Thymus (tissue), 11 donors: Measurements from ENCODE around the gene RERE. TPM values are rescaled to one million over a fixed set of nuclear protein-coding genes. Genes with fewer than 3 reads are reported as not detected.

ENCODE experiments used
- DNase-seq, 9 donors: peaks; one replicate each; pipeline ENCODE4 v3.0.0-alpha.2; 2013; ENCODE audit warnings: low spot score in 9 of 9, low read depth in 6 of 9, missing footprints in 1 of 9
- H3K27ac ChIP-seq, 2 donors: one replicate each; pipeline ENCODE4 v1.5.1; 2013; ENCODE audit warnings: control low read depth in 1 of 2, low read depth in 1 of 2, low read length in 1 of 2, mild to moderate bottlenecking in 1 of 2, moderate library complexity in 1 of 2
- H3K27me3 ChIP-seq, 2 donors: one replicate each; pipeline ENCODE4 v1.5.1; 2013; ENCODE audit warnings: low read length in 1 of 2; ENCODE audit not compliant: control insufficient read depth in 2 of 2, insufficient read depth in 1 of 2
- H3K36me3 ChIP-seq, 2 donors: one replicate each; pipeline ENCODE4 v1.5.1; 2013; ENCODE audit warnings: low read length in 1 of 2, mild to moderate bottlenecking in 1 of 2, moderate library complexity in 1 of 2; ENCODE audit not compliant: control insufficient read depth in 2 of 2, insufficient read depth in 2 of 2
- H3K4me1 ChIP-seq, 2 donors: one replicate each; pipeline ENCODE4 v1.5.1; 2013; ENCODE audit warnings: low read length in 2 of 2; ENCODE audit not compliant: control insufficient read depth in 2 of 2, insufficient read depth in 2 of 2
- H3K4me3 ChIP-seq, 2 donors: one replicate each; pipeline ENCODE4 v1.5.1; 2013; ENCODE audit warnings: low read length in 2 of 2, control low read depth in 1 of 2, mild to moderate bottlenecking in 1 of 2
- H3K9me3 ChIP-seq, 2 donors: one replicate each; pipeline ENCODE4 v1.5.1; 2013; ENCODE audit warnings: low read length in 1 of 2, mild to moderate bottlenecking in 1 of 2; ENCODE audit not compliant: control insufficient read depth in 2 of 2, insufficient read depth in 1 of 2
- WGBS: extraction: QIAGEN DNeasy Blood & Tissue Kit; methylation state at CpG from one replicate; pipeline ENCODE4 v1.1.7; 2013; 5-methylcytosine and 5-hydroxymethylcytosine counted together
- polyA plus RNA-seq: library from polyadenylated mRNA; stranded (reverse); fragments of 200-250 nt; gene quantifications from one replicate; pipeline ENCODE4 v1.2.3, GENCODE V29; 2013
- total RNA-seq: library from RNA; stranded (reverse); fragments of 120-200 nt; gene quantifications from one replicate; pipeline ENCODE4 v1.2.4, GENCODE V29; 2013
- donor health status: healthy.

Gene RERE
- total and polyA plus RNA-seq, 2 donors = 22.9 to 37.7 TPM

GRCh38 chr1:8860738-8861516, 43.5 kb upstream of the RERE start:
- WGBS = 96% methylated on average over 21 of the region's 21 CpGs
- Histone ChIP-seq H3K9me3 (peaks cover 0 to 4% of the 10 kb centered on the region in 2 donors), H3K36me3 (peaks cover 82 to 91% of the 10 kb centered on the region in 2 donors), H3K27ac (no peak overlapping the region), H3K4me1 (no peaks in the 10 kb centered on the region), H3K4me3 (no peak overlapping the region), H3K27me3 (no peaks in the 10 kb centered on the region)
- no peak for DNase-seq

- H3K27ac ChIP-seq = no peak overlapping the region
- H3K36me3 ChIP-seq = peaks cover 64 to 73% of the 10 kb centered on the region in 2 donors
- WGBS = 75% methylated on average over 12 of the region's 12 CpGs
Measured at GRCh38 chr1:8858888-8859706, 41.7 kb upstream of the RERE start.

GRCh38 chr1:8858112-8858668, 40.8 kb upstream of the RERE start:
- H3K9me3 ChIP-seq = peaks cover 0 to 4% of the 10 kb centered on the region in 2 donors
- no peak for DNase-seq
- H3K4me3 ChIP-seq = no peak overlapping the region
- no peaks in the 10 kb centered on the region for H3K27me3 ChIP-seq
- H3K27ac ChIP-seq = no peak overlapping the region
- H3K4me1 ChIP-seq = no peaks in the 10 kb centered on the region
- H3K36me3 ChIP-seq = peaks cover 55 to 64% of the 10 kb centered on the region in 2 donors
- 41% methylated on average over 2 of the region's 2 CpGs for WGBS

More at GRCh38 chr1:8858888-8859706, 41.7 kb upstream of the RERE start:
- peak in 3 of 9 donors; percentile 49 to 75 (median 58) for DNase-seq
- Histone ChIP-seq H3K9me3 (peaks cover 0 to 4% of the 10 kb centered on the region in 2 donors), H3K4me1 (no peaks in the 10 kb centered on the region), H3K4me3 (no peak overlapping the region), H3K27me3 (no peaks in the 10 kb centered on the region)

- 98% methylated on average over 14 of the region's 14 CpGs for WGBS
- Histone ChIP-seq H3K27me3 (no peaks in the 10 kb centered on the region), H3K27ac (no peak overlapping the region), H3K4me1 (no peaks in the 10 kb centered on the region), H3K4me3 (no peak overlapping the region), H3K36me3 (peaks cover 42 to 50% of the 10 kb centered on the region in 2 donors), H3K9me3 (no peaks in the 10 kb centered on the region)
- DNase-seq = no peak
Measured at GRCh38 chr1:8856689-8857412, 39.4 kb upstream of the RERE start.

GRCh38 chr1:8854240-8854639, 36.8 kb upstream of the RERE start:
- DNase-seq = no peak
- peaks cover 0 to 2% of the 10 kb centered on the region in 2 donors for H3K4me1 ChIP-seq
- H3K9me3 ChIP-seq = no peaks in the 10 kb centered on the region
- 98% methylated on average over 7 of the region's 7 CpGs for WGBS
- H3K36me3 ChIP-seq = peaks cover 21 to 26% of the 10 kb centered on the region in 2 donors
- H3K4me3 ChIP-seq = no peak overlapping the region
- no peak overlapping the region for H3K27ac ChIP-seq
- H3K27me3 ChIP-seq = no peaks in the 10 kb centered on the region

- Histone ChIP-seq H3K27ac (no peak overlapping the region), H3K4me3 (no peak overlapping the region), H3K4me1 (peaks cover 12 to 24% of the 10 kb centered on the region in 2 donors), H3K9me3 (no peaks in the 10 kb centered on the region), H3K27me3 (no peaks in the 10 kb centered on the region), H3K36me3 (no peaks in the 10 kb centered on the region)
- no peak for DNase-seq
- WGBS = 74% methylated on average over 5 of the region's 5 CpGs
Measured at GRCh38 chr1:8851060-8851459, 33.6 kb upstream of the RERE start.

GRCh38 chr1:8848663-8849386, 31.4 kb upstream of the RERE start:
- H3K4me1 ChIP-seq = peaks cover 12 to 24% of the 10 kb centered on the region in 2 donors
- DNase-seq = peak in 5 of 9 donors; percentile 54 to 78 (median 74)
- no peaks in the 10 kb centered on the region for H3K36me3 ChIP-seq
- H3K27me3 ChIP-seq = no peaks in the 10 kb centered on the region
- no peaks in the 10 kb centered on the region for H3K9me3 ChIP-seq
- H3K4me3 ChIP-seq = no peak overlapping the region
- WGBS = 48% methylated on average over 19 of the region's 19 CpGs
- H3K27ac ChIP-seq = no peak overlapping the region

- 5% methylated on average over 5 of the region's 5 CpGs for WGBS
- no peaks in the 10 kb centered on the region for H3K27me3 ChIP-seq
- peaks cover 12 to 24% of the 10 kb centered on the region in 2 donors for H3K4me1 ChIP-seq
- peak overlapping the region in 1 of 2 donors; percentile 43 for H3K27ac ChIP-seq
- H3K4me3 ChIP-seq = no peak overlapping the region
- H3K9me3 ChIP-seq = no peaks in the 10 kb centered on the region
- no peaks in the 10 kb centered on the region for H3K36me3 ChIP-seq
- DNase-seq = peak in 8 of 9 donors; percentile 47 to 83 (median 58)
Measured at GRCh38 chr1:8847990-8848389, 30.6 kb upstream of the RERE start.
